Suppressor macrophage treated with lipopolysaccharide for 4 hours (primary cell): ENCODE data around the gene OSBP2.
A peak's percentile ranks its signal among the peaks of the same experiment; 100 is the strongest.

Source experiments
- DNase-seq: peaks from one replicate; pipeline ENCODE4 v3.0.0-alpha.2; 2020

Gene OSBP2

GRCh38 chr22:30910358-30910757, 215.7 kb downstream of the OSBP2 start:
- no peak for DNase-seq

- DNase-seq: no peak
These were observed 224.1 kb downstream of the OSBP2 start for GRCh38 chr22:30918761-30919160.

- no peak for DNase-seq
These were observed 225.3 kb downstream of the OSBP2 start for GRCh38 chr22:30919973-30920372.

- DNase-seq: peak; percentile 82
These were observed 225.7 kb downstream of the OSBP2 start for GRCh38 chr22:30920407-30920806.

- no peak for DNase-seq
These were observed 226.4 kb downstream of the OSBP2 start for GRCh38 chr22:30921108-30921507.

GRCh38 chr22:30922151-30922611, 227.5 kb downstream of the OSBP2 start:
- peak; percentile 83 for DNase-seq

- DNase-seq: no peak
These were observed 228.7 kb downstream of the OSBP2 start for GRCh38 chr22:30923168-30923900.

GRCh38 chr22:30925667-30926066, 231.0 kb downstream of the OSBP2 start:
- DNase-seq: no peak

- no peak for DNase-seq
These were observed 232.0 kb downstream of the OSBP2 start for GRCh38 chr22:30926706-30927105.

DNA sequence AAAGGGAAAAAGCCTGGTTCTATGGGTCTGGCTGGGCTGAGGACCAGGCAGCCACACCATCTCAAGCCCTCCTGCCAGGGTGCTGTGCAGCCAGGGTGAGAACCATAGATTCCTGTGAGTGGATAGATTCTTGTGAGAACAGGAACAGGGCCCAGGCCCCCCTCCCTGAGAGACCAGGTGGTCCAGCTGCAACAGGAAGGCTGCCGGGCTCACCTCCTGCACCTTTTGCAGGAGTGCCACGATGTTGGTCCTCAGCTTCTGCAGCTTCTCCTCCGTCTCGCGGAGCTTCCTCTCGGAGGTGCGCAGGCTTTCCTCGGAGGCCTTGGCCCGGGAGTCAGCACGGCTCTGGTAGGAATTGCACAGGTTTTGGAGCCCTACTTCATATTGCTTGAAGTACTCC, 233.1 kb downstream of the OSBP2 start:
- DNase-seq: no peak

DNA sequence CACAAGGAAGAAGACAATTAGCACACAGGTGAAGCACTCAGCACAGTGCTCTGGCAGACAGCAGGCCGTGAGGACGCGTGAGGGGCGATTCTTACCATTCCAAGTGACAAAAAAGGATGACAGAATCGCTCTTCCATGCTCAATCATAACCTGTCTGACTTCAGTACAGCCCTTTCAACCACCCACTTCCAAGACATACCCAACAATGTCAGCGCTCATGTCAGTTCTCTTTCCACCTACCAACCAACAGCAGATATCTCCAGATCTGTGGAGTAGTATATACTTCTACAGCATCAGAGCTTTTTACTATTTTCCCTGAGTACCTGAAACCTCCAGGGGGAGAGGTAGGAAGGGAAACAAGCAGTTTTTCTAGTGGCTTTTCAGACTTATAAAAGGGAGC, 233.7 kb downstream of the OSBP2 start:
- no peak for DNase-seq

- DNase-seq: no peak
These were observed 235.6 kb downstream of the OSBP2 start for GRCh38 chr22:30930228-30930627.

DNA sequence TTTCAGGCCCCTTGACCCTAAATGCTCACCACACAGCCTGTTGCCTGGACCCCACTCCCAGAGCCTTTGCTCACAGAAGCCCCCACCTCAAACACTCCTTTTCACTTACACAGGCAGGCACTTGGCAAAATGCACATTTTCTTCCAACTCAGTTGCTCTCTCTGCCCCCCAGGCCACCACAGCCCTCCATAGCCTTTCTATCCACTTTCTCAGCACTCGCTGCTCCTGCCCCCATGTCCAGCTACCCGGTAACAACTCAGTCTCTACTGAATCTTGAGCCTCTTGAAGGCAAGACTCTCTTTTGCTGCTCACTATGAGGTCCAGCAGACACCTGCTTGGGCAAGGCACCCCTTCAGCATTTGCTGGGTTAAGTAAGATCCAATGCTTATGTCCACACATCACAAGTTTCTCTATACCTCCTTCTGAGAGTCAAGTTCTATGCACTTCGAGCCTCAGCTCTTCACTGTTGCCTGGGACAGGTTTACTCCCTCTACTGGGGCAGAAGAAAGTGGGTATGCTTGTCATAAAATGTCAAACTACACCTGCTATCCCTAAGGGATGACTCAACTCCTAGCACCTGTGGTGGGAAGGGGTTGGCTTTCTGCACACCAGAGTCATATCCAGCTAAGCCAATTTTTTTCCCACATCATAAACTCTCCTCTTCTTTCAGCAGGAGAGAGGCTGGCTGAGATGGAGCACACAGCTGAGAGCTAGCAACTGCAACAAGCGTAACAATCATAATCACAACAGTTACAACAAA, 237.0 kb downstream of the OSBP2 start:
- no peak for DNase-seq

GRCh38 chr22:30932661-30933060, 238.0 kb downstream of the OSBP2 start:
- no peak for DNase-seq

- DNase-seq: no peak
These were observed 238.8 kb downstream of the OSBP2 start for GRCh38 chr22:30933457-30933856.

- no peak for DNase-seq
These were observed 239.4 kb downstream of the OSBP2 start for GRCh38 chr22:30934053-30934452.

DNA sequence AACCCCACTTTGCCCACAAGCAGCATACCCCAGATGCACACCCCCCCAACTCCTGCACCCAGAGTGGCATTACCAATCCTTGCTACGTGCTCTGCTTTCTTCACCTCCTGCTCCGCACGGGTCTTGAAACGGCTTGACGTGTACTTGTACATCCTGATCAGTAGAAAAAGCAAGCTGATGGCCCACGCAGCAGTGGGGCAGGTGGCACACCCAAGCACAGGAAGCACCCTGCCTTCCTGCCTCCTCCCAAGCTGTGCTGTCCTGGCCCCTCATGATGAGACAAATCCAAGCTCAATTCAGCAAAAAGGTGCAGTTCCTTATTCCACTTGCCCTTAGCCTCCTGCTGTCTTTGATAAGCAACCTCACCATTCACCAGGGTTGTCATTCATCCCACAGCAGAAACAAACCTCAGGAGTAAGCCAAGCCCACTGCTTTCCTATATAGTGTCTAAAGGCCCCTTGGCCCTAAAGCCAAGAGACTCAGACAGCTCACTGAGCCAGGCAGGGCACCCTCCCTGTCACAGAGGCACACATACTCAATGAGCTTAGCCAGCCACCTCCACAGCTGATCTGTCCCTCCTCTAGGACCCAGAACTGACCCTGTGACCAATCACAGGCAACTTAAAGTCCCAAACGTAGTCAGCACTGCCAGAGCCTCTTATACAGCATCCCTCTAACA, 246.2 kb downstream of the OSBP2 start:
- DNase-seq: no peak

DNA sequence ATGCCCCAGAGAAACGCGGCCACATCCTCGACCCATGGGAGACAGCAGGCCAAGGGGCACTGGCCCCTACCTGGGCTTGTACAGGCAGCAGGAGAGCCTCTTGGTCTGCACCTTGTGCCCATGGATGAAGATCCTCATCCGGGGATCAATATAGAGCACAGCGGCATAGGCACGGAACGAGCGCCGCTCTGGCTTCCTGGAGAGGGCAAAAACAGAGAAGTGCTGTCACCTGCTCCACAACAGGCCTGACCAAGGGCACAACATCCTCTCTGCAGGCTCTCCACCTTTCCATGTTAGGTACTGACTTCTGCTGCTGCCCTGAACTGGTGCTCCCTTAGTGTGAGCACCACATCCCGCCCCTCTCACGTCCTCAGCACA, 246.7 kb downstream of the OSBP2 start:
- no peak for DNase-seq

GRCh38 chr22:30943368-30943767, 248.7 kb downstream of the OSBP2 start:
- no peak for DNase-seq

DNA sequence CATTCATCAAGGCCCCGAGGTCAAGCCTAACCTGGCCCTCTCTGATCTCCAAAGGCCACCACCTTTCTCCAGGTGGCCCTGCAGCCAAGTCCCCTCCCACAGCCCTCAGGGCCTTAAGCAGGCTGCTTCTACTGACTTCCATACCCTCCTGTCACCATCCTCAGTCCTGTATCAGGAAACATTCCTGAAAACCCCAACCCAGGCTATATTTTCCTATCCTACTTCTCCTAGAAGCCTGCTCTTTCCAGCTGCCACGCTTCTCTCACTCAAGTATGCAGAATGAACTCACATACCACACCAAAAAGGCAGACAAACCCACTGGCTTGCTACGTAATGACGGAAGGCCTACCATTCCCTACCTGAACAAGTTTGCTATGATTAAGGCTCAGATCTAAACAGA, 250.3 kb downstream of the OSBP2 start:
- DNase-seq: no peak

DNA sequence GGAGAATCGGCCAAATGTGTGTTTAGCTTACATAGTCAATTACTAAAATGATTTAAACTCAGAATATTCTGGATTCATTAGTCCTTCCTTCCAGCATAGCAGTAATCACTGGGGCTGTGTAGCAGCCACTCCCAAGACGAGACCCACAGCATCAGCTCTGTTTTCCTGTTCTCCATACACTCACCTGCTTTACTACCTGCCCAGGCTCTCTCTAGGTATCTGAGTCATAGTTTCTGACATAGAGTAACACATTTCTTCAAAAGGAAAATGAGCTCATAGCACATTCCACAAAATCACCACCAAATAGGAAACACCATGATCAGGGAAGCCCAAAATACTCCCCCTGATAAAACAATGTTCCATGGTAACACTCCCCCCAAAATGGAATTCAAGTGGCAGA, 251.0 kb downstream of the OSBP2 start:
- no peak for DNase-seq

- no peak for DNase-seq
These were observed 251.7 kb downstream of the OSBP2 start for GRCh38 chr22:30946354-30946753.

- no peak for DNase-seq
These were observed 252.6 kb downstream of the OSBP2 start for GRCh38 chr22:30947173-30947815.
